ENCODE results near the gene FSTL3. TPM values are rescaled to one million over a fixed set of nuclear protein-coding genes. Genes with fewer than 3 reads are reported as not detected.

Gene FSTL3
- total RNA-seq, 1 donor from 2014 or later: 1.6 TPM

DNA sequence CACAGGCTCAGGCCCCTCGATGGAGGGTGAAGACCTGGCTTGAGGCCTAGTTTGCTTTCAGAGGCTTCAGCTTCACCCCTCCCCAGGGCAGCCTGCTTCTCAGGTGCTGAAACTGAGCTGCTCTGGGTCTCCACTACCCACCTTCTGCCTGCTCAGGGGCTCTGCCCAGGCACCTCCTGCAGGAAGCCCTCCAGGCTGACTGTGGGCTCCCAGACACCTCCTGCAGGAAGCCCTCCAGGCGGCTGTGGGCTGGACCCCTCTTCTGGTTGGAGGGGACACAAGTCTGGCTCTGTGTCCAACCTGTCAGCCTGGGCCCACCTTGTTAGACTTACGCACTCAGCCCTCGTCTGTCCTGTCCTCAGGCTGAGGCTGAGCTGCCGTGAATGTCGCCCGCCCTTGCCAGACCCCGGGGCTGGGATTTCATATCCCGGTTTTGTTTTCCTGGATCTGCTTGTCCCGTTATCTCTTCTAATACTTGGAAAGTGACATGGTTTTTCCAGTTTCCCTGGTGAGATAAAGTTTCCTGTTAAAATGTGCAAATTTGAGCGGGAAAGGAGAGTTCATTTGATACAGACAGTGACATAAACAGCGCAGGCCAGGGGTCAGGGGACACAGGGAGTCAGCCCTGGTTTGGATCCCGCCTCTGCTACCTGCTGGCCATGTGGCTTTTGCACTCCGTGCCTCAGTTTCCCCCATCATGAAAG, 53.9 kb downstream of the FSTL3 start:
- intact Hi-C loops (cut with micrococcal nuclease): no loop called here

DNA sequence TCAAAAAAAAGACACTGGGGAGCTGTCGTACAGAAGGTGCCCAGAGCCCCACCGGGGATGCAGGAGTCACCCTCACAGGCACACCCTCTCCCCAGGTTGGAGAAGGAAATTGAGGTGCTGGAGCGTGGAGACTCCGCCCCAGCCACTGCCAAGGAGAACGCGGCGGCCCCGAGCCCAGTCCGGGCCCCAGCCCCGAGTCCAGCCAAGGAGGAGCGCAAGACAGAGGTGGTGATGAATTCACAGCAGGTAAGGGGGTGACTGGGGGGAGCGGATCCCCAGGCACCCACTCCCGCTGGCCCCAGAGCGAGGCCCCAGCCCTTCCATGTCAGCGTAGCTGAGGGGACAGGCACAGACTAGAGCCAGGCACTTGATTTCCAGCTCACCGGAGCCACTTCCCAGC, 54.8 kb downstream of the FSTL3 start:
- intact Hi-C loops (cut with micrococcal nuclease): no loop called here

DNA sequence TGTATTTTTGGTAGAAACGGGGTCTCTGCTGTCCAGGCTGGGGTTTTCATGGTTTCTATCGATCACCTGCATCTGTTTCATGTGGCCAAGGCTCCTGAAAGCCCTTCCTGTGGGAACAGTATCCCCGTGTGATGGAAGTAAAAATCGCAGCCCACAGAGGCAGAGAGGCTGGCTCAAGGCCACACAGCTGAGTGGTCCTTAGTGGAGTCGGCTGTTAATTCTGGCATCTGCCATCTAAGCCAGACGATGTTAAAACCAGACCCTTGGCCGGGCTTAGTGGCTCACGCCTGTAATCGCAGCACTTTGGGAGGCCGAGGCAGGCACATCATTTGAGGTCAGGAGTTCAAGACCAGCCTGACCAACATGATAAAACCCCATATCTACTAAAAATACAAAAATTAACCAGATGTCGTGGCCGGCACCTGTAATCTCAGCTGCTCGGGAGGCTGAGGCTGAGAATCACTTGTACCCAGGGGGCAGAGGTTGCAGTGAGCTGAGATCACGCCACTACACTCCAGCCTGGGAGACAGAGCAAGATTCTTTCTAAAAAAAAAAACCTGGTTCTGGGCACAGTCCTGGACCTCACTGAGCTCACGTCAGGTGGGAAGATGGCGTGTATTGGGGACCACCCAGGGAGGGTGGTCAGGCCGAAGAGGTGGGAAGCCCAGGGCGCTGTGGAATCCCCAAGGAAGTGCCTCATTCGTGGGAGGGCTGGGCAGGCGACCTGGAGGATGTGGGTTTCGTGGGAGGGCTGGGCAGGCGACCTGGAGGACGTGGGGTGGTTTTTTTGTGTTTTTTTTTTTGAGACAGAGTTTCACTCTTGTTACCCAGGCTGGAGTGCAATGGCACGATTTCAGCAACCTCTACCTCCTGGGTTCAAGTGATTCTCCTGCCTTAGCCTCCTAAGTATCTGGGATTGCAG, 56.2 kb downstream of the FSTL3 start:
- intact Hi-C loops (cut with micrococcal nuclease): no loop called here

Other genes starting within 250 kb of the FSTL3 start
- gene SHC2, start 215.4 kb upstream of the FSTL3 start, total RNA-seq: not detected in 2 replicates
- gene MADCAM1, start 179.9 kb upstream of the FSTL3 start, total RNA-seq: 0.22 and 0.51 TPM in 2 replicates
- 22.0 and 23.6 TPM in 2 replicates for gene TPGS1, start 168.9 kb upstream of the FSTL3 start, total RNA-seq
- 47.9 and 49.5 TPM in 2 replicates for gene CDC34, start 144.6 kb upstream of the FSTL3 start, total RNA-seq
- 84.1 and 86.2 TPM in 2 replicates for gene GZMM, start 132.3 kb upstream of the FSTL3 start, total RNA-seq
- gene BSG, start 103.8 kb upstream of the FSTL3 start, total RNA-seq: 257 and 261 TPM in 2 replicates
- 2.3 and 2.5 TPM in 2 replicates for gene HCN2, start 86.5 kb upstream of the FSTL3 start, total RNA-seq
- 62.7 and 63.4 TPM in 2 replicates for gene POLRMT, start 42.9 kb upstream of the FSTL3 start, total RNA-seq
- 0.15 TPM in 1 of 2 replicates, not detected in the other for gene FGF22, start 36.5 kb upstream of the FSTL3 start, total RNA-seq
- 80.2 and 85.2 TPM in 2 replicates for gene RNF126, start 13.2 kb upstream of the FSTL3 start, total RNA-seq
- gene PRSS57, start 19.1 kb downstream of the FSTL3 start, total RNA-seq: not detected in 2 replicates
- gene PALM, start 32.5 kb downstream of the FSTL3 start, total RNA-seq: not detected in 2 replicates
- not detected in 2 replicates for gene MISP, start 74.7 kb downstream of the FSTL3 start, total RNA-seq
- gene PTBP1, start 121.1 kb downstream of the FSTL3 start, total RNA-seq: 550 and 562 TPM in 2 replicates
- not detected in 2 replicates for gene PLPPR3, start 145.6 kb downstream of the FSTL3 start, total RNA-seq
- not detected in 2 replicates for gene AZU1, start 151.4 kb downstream of the FSTL3 start, total RNA-seq
- gene PRTN3, start 164.6 kb downstream of the FSTL3 start, total RNA-seq: not detected in 2 replicates
- gene ELANE, start 175.9 kb downstream of the FSTL3 start, total RNA-seq: not detected in 2 replicates
- gene CFD, start 183.3 kb downstream of the FSTL3 start, total RNA-seq: 1.0 and 1.2 TPM in 2 replicates
- 64.3 and 74.3 TPM in 2 replicates for gene MED16, start 216.8 kb downstream of the FSTL3 start, total RNA-seq
- gene RNU6-9, start 217.1 kb downstream of the FSTL3 start, total RNA-seq: not detected in 2 replicates
- 122 and 138 TPM in 2 replicates for gene R3HDM4, start 236.8 kb downstream of the FSTL3 start, total RNA-seq
- gene KISS1R, start 240.9 kb downstream of the FSTL3 start, total RNA-seq: 1.1 and 2.2 TPM in 2 replicates
- gene ARID3A, start 249.6 kb downstream of the FSTL3 start, total RNA-seq: 27.3 and 28.9 TPM in 2 replicates